Left lobe of liver (tissue), 2 donors: ENCODE results near the gene SORBS2. TPM values are rescaled to one million over a fixed set of nuclear protein-coding genes. Genes with fewer than 3 reads are reported as not detected.

Experiments
- ATAC-seq: fragments of 200-7000 bp; cut with Tn5 transposase; one replicate; pipeline ENCODE4 v1.9.1; 2020; ENCODE audit warnings: mild to moderate bottlenecking, moderate library complexity
- DNase-seq: peaks from one replicate; pipeline ENCODE4 v3.0.0-alpha.2; 2020; ENCODE audit warnings: low spot score
- total RNA-seq: library from RNA; stranded (reverse); gene quantifications from one replicate; pipeline ENCODE4 v1.2.1, GENCODE V29; 2021
- donor health status: DM: no; HTN: no; CAD: no; lungs with moderate emphysema.
- donor health status: DM: no; HTN: yes; CAD: no.

SORBS2 gene
- total RNA-seq, 1 donor from 2014 or later, result 126 TPM

GRCh38 chr4:185599553-185600243 is 212.3 kb downstream of the SORBS2 start:
- peak; percentile 24 for ATAC-seq
- no peak for DNase-seq

- no peak for DNase-seq
- peak; percentile 26 for ATAC-seq
These were observed 213.0 kb downstream of the SORBS2 start for GRCh38 chr4:185598846-185599552.

GRCh38 chr4:185597532-185598188 is 214.3 kb downstream of the SORBS2 start:
- ATAC-seq, result peak; percentile 89
- peak; percentile 75 for DNase-seq

GRCh38 chr4:185592845-185593488 is 219.0 kb downstream of the SORBS2 start:
- peak; percentile 14 for ATAC-seq
- DNase-seq, result no peak

- ATAC-seq, result peak; percentile 19
- no peak for DNase-seq
These were observed 219.6 kb downstream of the SORBS2 start for GRCh38 chr4:185592438-185592837.

- DNase-seq (no peak), ATAC-seq (peak; percentile 74)
These were observed 220.3 kb downstream of the SORBS2 start for GRCh38 chr4:185591679-185592141.

GRCh38 chr4:185590982-185591381 is 221.0 kb downstream of the SORBS2 start:
- ATAC-seq, result no peak

GRCh38 chr4:185589067-185589836 is 222.7 kb downstream of the SORBS2 start:
- DNase-seq, result no peak
- ATAC-seq, result no peak

More at GRCh38 chr4:185590982-185591381, 221.0 kb downstream of the SORBS2 start:
- DNase-seq, result no peak

GRCh38 chr4:185587427-185588161 is 224.4 kb downstream of the SORBS2 start:
- DNase-seq, result no peak
- ATAC-seq, result no peak

GRCh38 chr4:185587030-185587426 is 225.0 kb downstream of the SORBS2 start:
- ATAC-seq (no peak), DNase-seq (no peak)

- DNase-seq (no peak), ATAC-seq (no peak)
These were observed 226.8 kb downstream of the SORBS2 start for GRCh38 chr4:185585211-185585610.

- DNase-seq, result no peak
These were observed 228.2 kb downstream of the SORBS2 start for GRCh38 chr4:185583813-185584212.

GRCh38 chr4:185582651-185583400 is 229.2 kb downstream of the SORBS2 start:
- DNase-seq (no peak), ATAC-seq (peak; percentile 48)

More at GRCh38 chr4:185583813-185584212, 228.2 kb downstream of the SORBS2 start:
- no peak for ATAC-seq

GRCh38 chr4:185580699-185581098 is 231.3 kb downstream of the SORBS2 start:
- no peak for ATAC-seq
- no peak for DNase-seq

- no peak for ATAC-seq
- DNase-seq, result no peak
These were observed 233.7 kb downstream of the SORBS2 start for GRCh38 chr4:185578284-185578683.

- ATAC-seq (no peak), DNase-seq (no peak)
These were observed 234.7 kb downstream of the SORBS2 start for GRCh38 chr4:185576962-185577950.

- ATAC-seq (no peak), DNase-seq (no peak)
These were observed 235.6 kb downstream of the SORBS2 start for GRCh38 chr4:185576314-185576961.
